DOHH2 (cell line): ENCODE measurements around the gene PLA2G2E.

Source experiments
- H3F3A ChIP-seq: fragments of 200-600 bp; sonication (generic), shearing (Covaris generic); 2 replicates; pipeline ENCODE4 v1.6.0; 2016; ENCODE audit warnings: antibody characterized with exemption, mild to moderate bottlenecking; ENCODE audit not compliant: control insufficient read depth, insufficient read depth
- H3K27ac ChIP-seq: fragments of 200-600 bp; sonication (generic); 2 replicates; pipeline ENCODE4 v1.5.1; 2014; ENCODE audit warnings: low read depth, mild to moderate bottlenecking, low read length, moderate library complexity
- H3K27me3 ChIP-seq: fragments of 200-600 bp; sonication (generic); 2 replicates; pipeline ENCODE4 v1.6.1; 2014; ENCODE audit warnings: mild to moderate bottlenecking, low read length, mixed read lengths; ENCODE audit not compliant: control insufficient read depth
- H3K36me3 ChIP-seq: fragments of 200-600 bp; sonication (generic); 2 replicates; pipeline ENCODE4 v1.6.1; 2014; ENCODE audit warnings: mild to moderate bottlenecking, low read length, moderate library complexity, mixed read lengths; ENCODE audit not compliant: control insufficient read depth
- H3K4me1 ChIP-seq: fragments of 200-600 bp; sonication (generic); 2 replicates; pipeline ENCODE4 v1.6.1; 2014; ENCODE audit warnings: mild to moderate bottlenecking, low read length, mixed read lengths; ENCODE audit not compliant: control insufficient read depth
- H3K4me2 ChIP-seq: fragments of 200-600 bp; sonication (generic); 2 replicates; pipeline ENCODE4 v1.6.0; 2014; ENCODE audit warnings: mild to moderate bottlenecking, low read length, moderate library complexity
- H3K4me3 ChIP-seq: fragments of 200-600 bp; sonication (generic); 2 replicates; pipeline ENCODE4 v1.5.1; 2014; ENCODE audit warnings: mild to moderate bottlenecking, low read length, mixed read lengths
- H3K79me2 ChIP-seq: fragments of 200-600 bp; sonication (generic); 2 replicates; pipeline ENCODE4 v1.6.1; 2014; ENCODE audit warnings: mild to moderate bottlenecking, low read length, mixed read lengths; ENCODE audit not compliant: control insufficient read depth
- H3K9me2 ChIP-seq: fragments of 200-600 bp; sonication (generic); replicated peaks from 2 replicates; pipeline ENCODE4 v1.6.1; 2014; ENCODE audit warnings: mild to moderate bottlenecking, low read length, mixed read lengths; ENCODE audit not compliant: control insufficient read depth
- H3K9me3 ChIP-seq: fragments of 200-600 bp; sonication (generic); 2 replicates; pipeline ENCODE4 v1.6.1; 2014; ENCODE audit warnings: antibody characterized with exemption, low read length, mixed read lengths; ENCODE audit not compliant: control insufficient read depth, insufficient read depth
- H4K20me1 ChIP-seq: fragments of 200-600 bp; sonication (generic); 2 replicates; pipeline ENCODE4 v1.6.0; 2014; ENCODE audit warnings: low read depth, mild to moderate bottlenecking, antibody characterized with exemption, low read length, moderate library complexity; ENCODE audit not compliant: control insufficient read depth, insufficient read depth
- EZH2phosphoT487 ChIP-seq: fragments of 200-600 bp; sonication (generic); IDR thresholded peaks from 2 replicates; pipeline ENCODE4 v1.6.1; 2017; ENCODE audit warnings: borderline replicate concordance, mild to moderate bottlenecking, antibody characterized with exemption, low read length, moderate library complexity, mixed read lengths
- TF ChIP-seq, protein P1 (sequence below): fragments of 200-600 bp; sonication (generic); IDR thresholded peaks from one replicate; pipeline ENCODE4 v1.5.1; 2014; ENCODE audit warnings: antibody characterized with exemption, mild to moderate bottlenecking, low read depth, low read length; ENCODE audit not compliant: poor library complexity, severe bottlenecking

Gene PLA2G2E

DNA sequence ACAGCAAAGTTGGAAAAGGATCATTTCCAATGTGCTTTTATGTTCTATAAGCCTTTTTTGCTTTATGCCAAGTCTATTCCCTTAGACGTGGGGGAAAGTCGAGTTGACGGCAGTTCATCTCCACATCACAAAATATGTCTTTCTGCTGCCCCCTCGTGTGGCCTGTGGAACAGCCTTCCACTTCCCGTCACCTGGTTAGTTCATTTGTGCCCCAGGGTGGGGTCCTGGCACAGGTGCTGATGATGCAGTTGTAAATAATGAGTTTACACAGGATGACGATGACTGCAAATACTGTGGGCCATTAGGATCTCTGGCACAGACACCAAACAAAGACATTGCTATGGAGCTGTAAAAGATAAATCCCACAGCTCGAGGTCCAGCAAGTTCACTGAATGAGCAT lies 51.2 kb downstream of the PLA2G2E start:
- Histone ChIP-seq H3K9me2 (no peaks in the 10 kb centered on the region), H3K9me3 (no peaks in the 10 kb centered on the region), H3K4me2 (no peak overlapping the region), H3K4me1 (no peaks in the 10 kb centered on the region), H3K4me3 (no peak overlapping the region), H4K20me1 (no peaks in the 10 kb centered on the region), H3K27ac (no peak overlapping the region), H3K27me3 (peaks cover 13% of the 10 kb centered on the region), H3K36me3 (no peaks in the 10 kb centered on the region), H3F3A (no peaks in the 10 kb centered on the region), H3K79me2 (no peaks in the 10 kb centered on the region)
- TF ChIP-seq, protein P1, sequence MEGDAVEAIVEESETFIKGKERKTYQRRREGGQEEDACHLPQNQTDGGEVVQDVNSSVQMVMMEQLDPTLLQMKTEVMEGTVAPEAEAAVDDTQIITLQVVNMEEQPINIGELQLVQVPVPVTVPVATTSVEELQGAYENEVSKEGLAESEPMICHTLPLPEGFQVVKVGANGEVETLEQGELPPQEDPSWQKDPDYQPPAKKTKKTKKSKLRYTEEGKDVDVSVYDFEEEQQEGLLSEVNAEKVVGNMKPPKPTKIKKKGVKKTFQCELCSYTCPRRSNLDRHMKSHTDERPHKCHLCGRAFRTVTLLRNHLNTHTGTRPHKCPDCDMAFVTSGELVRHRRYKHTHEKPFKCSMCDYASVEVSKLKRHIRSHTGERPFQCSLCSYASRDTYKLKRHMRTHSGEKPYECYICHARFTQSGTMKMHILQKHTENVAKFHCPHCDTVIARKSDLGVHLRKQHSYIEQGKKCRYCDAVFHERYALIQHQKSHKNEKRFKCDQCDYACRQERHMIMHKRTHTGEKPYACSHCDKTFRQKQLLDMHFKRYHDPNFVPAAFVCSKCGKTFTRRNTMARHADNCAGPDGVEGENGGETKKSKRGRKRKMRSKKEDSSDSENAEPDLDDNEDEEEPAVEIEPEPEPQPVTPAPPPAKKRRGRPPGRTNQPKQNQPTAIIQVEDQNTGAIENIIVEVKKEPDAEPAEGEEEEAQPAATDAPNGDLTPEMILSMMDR: no peak
- no peak for TF ChIP-seq EZH2phosphoT487
